Measurements from ENCODE around the gene MAP2K2.

The MAP2K2 gene

DNA sequence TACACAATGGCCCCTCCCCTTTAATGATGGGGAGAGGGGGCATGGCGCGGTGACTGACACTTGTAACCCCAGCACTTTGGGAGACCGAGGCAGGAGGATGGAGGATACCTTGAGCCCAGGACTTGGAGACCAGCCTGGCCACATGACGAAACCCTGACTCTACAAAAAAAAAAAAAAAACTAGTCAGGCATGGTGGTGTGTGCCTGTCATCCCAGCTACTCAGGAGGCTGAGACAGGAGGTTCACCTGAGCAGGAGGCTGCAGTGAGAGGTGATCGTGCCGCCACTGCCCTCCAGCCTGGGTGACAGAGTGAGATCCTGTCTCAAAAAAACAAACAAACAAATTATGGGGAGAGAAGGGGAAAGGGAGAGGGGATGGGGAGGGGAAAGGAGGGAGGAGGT, 43.4 kb downstream of the MAP2K2 start:
- Histone ChIP-seq H3K18ac (ENCODE audit: low read length) (no peak overlapping the region), H3K4ac (ENCODE audit: low read depth, low read length) (no peak overlapping the region), H2AK5ac (ENCODE audit: low read length) (no peak overlapping the region), H3K79me2 (ENCODE audit: control insufficient read depth, insufficient read depth, low read length) (no peaks in the 10 kb centered on the region), H3K23ac (ENCODE audit: low read length) (no peak overlapping the region), H2BK15ac (replicated peaks; ENCODE audit: low read depth) (no peak overlapping the region), H4K5ac (ENCODE audit: low read length) (no peak overlapping the region), H3K4me1 (ENCODE audit: control insufficient read depth, low read depth, low read length) (peaks cover 2% of the 10 kb centered on the region), H3K4me2 (ENCODE audit: low read length) (no peak overlapping the region), H2BK5ac (ENCODE audit: low read length) (no peak overlapping the region), H3K79me1 (ENCODE audit: low read length) (no peaks in the 10 kb centered on the region), H3K27me3 (ENCODE audit: insufficient read depth, low read length, poor library complexity) (no peaks in the 10 kb centered on the region), H4K8ac (ENCODE audit: low read depth, low read length) (no peak overlapping the region), H2BK120ac (ENCODE audit: low read depth, low read length) (no peak overlapping the region), H3K4me3 (ENCODE audit: low read length) (no peak overlapping the region), H3K9ac (ENCODE audit: low read length) (no peak overlapping the region), H3K36me3 (ENCODE audit: control insufficient read depth, insufficient read depth, low read length) (no peaks in the 10 kb centered on the region), H3K56ac (ENCODE audit: low read length) (no peak overlapping the region), H3K27ac (ENCODE audit: low read depth, low read length) (no peak overlapping the region)
- no peak for DNase-seq
- WGBS (ENCODE audit: extremely low coverage, insufficient coverage, low lambda C conversion rate) = no CpG with 5 or more reads among the region's 6 CpGs

GRCh38 chr19:4077800-4078684, 45.9 kb downstream of the MAP2K2 start:
- Histone ChIP-seq H3K79me1 (ENCODE audit: low read length) (no peaks in the 10 kb centered on the region), H3K4me1 (ENCODE audit: control insufficient read depth, low read depth, low read length) (peaks cover 2% of the 10 kb centered on the region), H3K79me2 (ENCODE audit: control insufficient read depth, insufficient read depth, low read length) (no peaks in the 10 kb centered on the region), H2AK5ac (ENCODE audit: low read length) (no peak overlapping the region), H2BK120ac (ENCODE audit: low read depth, low read length) (no peak overlapping the region), H4K5ac (ENCODE audit: low read length) (no peak overlapping the region), H3K23ac (ENCODE audit: low read length) (no peak overlapping the region), H2BK15ac (replicated peaks; ENCODE audit: low read depth) (peak overlapping the region; percentile 14), H3K4me2 (ENCODE audit: low read length) (no peak overlapping the region), H3K18ac (ENCODE audit: low read length) (no peak overlapping the region), H3K4me3 (ENCODE audit: low read length) (no peak overlapping the region), H3K4ac (ENCODE audit: low read depth, low read length) (peak overlapping the region; percentile 5), H3K56ac (ENCODE audit: low read length) (peak overlapping the region; percentile 36), H4K8ac (ENCODE audit: low read depth, low read length) (no peak overlapping the region), H2BK5ac (ENCODE audit: low read length) (no peak overlapping the region), H3K27ac (ENCODE audit: low read depth, low read length) (no peak overlapping the region), H3K27me3 (ENCODE audit: insufficient read depth, low read length, poor library complexity) (no peaks in the 10 kb centered on the region), H3K9ac (ENCODE audit: low read length) (no peak overlapping the region), H3K36me3 (ENCODE audit: control insufficient read depth, insufficient read depth, low read length) (no peaks in the 10 kb centered on the region)
- no CpG with 5 or more reads among the region's 33 CpGs for WGBS (ENCODE audit: extremely low coverage, insufficient coverage, low lambda C conversion rate)
- peak; percentile 39 for DNase-seq

DNA sequence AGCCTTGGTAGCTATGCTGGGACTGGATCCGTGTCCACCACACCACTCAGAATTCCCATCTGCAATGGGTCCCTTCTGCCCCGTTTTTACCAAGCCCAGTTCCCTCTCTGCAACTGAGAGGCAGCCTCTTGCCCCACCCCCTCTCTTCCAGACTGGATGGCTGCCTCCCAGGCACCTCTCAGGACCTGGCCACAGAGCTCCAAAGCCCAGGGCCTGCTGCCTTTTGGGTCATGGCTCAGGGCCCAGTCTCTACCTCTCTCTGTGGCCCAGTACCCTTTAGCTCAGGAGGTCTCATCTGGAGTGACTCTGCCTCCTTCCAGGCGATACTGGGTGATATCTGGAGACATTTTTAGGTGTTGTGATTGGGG, 46.9 kb downstream of the MAP2K2 start:
- H3K4me2 ChIP-seq (ENCODE audit: low read length) = no peak overlapping the region
- no peak overlapping the region for H3K23ac ChIP-seq (ENCODE audit: low read length)
- no peak overlapping the region for H4K8ac ChIP-seq (ENCODE audit: low read depth, low read length)
- no peaks in the 10 kb centered on the region for H3K79me1 ChIP-seq (ENCODE audit: low read length)
- no peak overlapping the region for H2AK5ac ChIP-seq (ENCODE audit: low read length)
- peak overlapping the region; percentile 28 for H3K56ac ChIP-seq (ENCODE audit: low read length)
- H3K79me2 ChIP-seq (ENCODE audit: control insufficient read depth, insufficient read depth, low read length) = no peaks in the 10 kb centered on the region
- no peaks in the 10 kb centered on the region for H3K27me3 ChIP-seq (ENCODE audit: insufficient read depth, low read length, poor library complexity)
- H2BK5ac ChIP-seq (ENCODE audit: low read length) = no peak overlapping the region
- no peak overlapping the region for H3K4me3 ChIP-seq (ENCODE audit: low read length)
- H3K4ac ChIP-seq (ENCODE audit: low read depth, low read length) = no peak overlapping the region
- no peak overlapping the region for H2BK120ac ChIP-seq (ENCODE audit: low read depth, low read length)
- no peaks in the 10 kb centered on the region for H3K36me3 ChIP-seq (ENCODE audit: control insufficient read depth, insufficient read depth, low read length)
- no peak overlapping the region for H4K5ac ChIP-seq (ENCODE audit: low read length)
- DNase-seq = no peak
- H3K4me1 ChIP-seq (ENCODE audit: control insufficient read depth, low read depth, low read length) = peaks cover 2% of the 10 kb centered on the region
- H3K9ac ChIP-seq (ENCODE audit: low read length) = peak overlapping the region; percentile 16
- no peak overlapping the region for H3K27ac ChIP-seq (ENCODE audit: low read depth, low read length)
- no CpG with 5 or more reads among the region's 3 CpGs for WGBS (ENCODE audit: extremely low coverage, insufficient coverage, low lambda C conversion rate)
- H2BK15ac ChIP-seq (replicated peaks; ENCODE audit: low read depth) = no peak overlapping the region
- H3K18ac ChIP-seq (ENCODE audit: low read length) = no peak overlapping the region

- Histone ChIP-seq H2BK120ac (ENCODE audit: low read depth, low read length) (no peak overlapping the region), H3K56ac (ENCODE audit: low read length) (no peak overlapping the region), H3K4ac (ENCODE audit: low read depth, low read length) (no peak overlapping the region), H2BK5ac (ENCODE audit: low read length) (no peak overlapping the region), H3K79me2 (ENCODE audit: control insufficient read depth, insufficient read depth, low read length) (no peaks in the 10 kb centered on the region), H3K4me2 (ENCODE audit: low read length) (no peak overlapping the region), H3K18ac (ENCODE audit: low read length) (no peak overlapping the region), H4K8ac (ENCODE audit: low read depth, low read length) (no peak overlapping the region), H3K23ac (ENCODE audit: low read length) (no peak overlapping the region), H3K36me3 (ENCODE audit: control insufficient read depth, insufficient read depth, low read length) (no peaks in the 10 kb centered on the region), H3K79me1 (ENCODE audit: low read length) (no peaks in the 10 kb centered on the region), H2BK15ac (replicated peaks; ENCODE audit: low read depth) (no peak overlapping the region), H3K9ac (ENCODE audit: low read length) (no peak overlapping the region), H3K27me3 (ENCODE audit: insufficient read depth, low read length, poor library complexity) (no peaks in the 10 kb centered on the region), H3K4me3 (ENCODE audit: low read length) (no peak overlapping the region), H3K27ac (ENCODE audit: low read depth, low read length) (no peak overlapping the region), H2AK5ac (ENCODE audit: low read length) (no peak overlapping the region), H3K4me1 (ENCODE audit: control insufficient read depth, low read depth, low read length) (peaks cover 2% of the 10 kb centered on the region), H4K5ac (ENCODE audit: low read length) (no peak overlapping the region)
- no CpG with 5 or more reads among the region's 9 CpGs for WGBS (ENCODE audit: extremely low coverage, insufficient coverage, low lambda C conversion rate)
- DNase-seq = no peak
Observed at GRCh38 chr19:4075373-4075772, 48.5 kb downstream of the MAP2K2 start.

DNA sequence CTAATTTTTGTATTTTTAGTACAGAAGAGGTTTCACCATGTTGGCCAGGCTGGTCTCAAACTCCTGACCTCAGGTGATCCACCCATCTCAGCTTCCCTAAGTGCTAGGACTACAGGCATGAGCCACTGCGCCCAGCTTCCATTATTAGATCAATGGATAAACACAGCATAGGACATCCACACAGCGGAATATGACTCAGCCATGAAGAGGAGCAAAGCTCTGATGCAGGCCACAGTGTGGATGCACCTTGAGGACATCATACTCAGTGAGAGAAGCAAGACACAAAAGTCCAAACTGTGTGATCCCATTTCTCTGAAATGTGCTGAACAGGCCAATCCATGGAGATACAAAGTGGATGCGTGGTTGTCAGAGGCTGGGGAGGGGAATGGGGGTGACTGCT, 52.3 kb downstream of the MAP2K2 start:
- no peak overlapping the region for H4K8ac ChIP-seq (ENCODE audit: low read depth, low read length)
- H2BK5ac ChIP-seq (ENCODE audit: low read length) = no peak overlapping the region
- no peaks in the 10 kb centered on the region for H3K4me1 ChIP-seq (ENCODE audit: control insufficient read depth, low read depth, low read length)
- no peak overlapping the region for H2BK15ac ChIP-seq (replicated peaks; ENCODE audit: low read depth)
- H3K56ac ChIP-seq (ENCODE audit: low read length) = no peak overlapping the region
- H2BK120ac ChIP-seq (ENCODE audit: low read depth, low read length) = no peak overlapping the region
- H3K27ac ChIP-seq (ENCODE audit: low read depth, low read length) = no peak overlapping the region
- no peak overlapping the region for H3K4me2 ChIP-seq (ENCODE audit: low read length)
- no peaks in the 10 kb centered on the region for H3K79me1 ChIP-seq (ENCODE audit: low read length)
- no peak overlapping the region for H2AK5ac ChIP-seq (ENCODE audit: low read length)
- H3K79me2 ChIP-seq (ENCODE audit: control insufficient read depth, insufficient read depth, low read length) = no peaks in the 10 kb centered on the region
- no peaks in the 10 kb centered on the region for H3K36me3 ChIP-seq (ENCODE audit: control insufficient read depth, insufficient read depth, low read length)
- no peak overlapping the region for H3K23ac ChIP-seq (ENCODE audit: low read length)
- peaks cover 6% of the 10 kb centered on the region for H3K27me3 ChIP-seq (ENCODE audit: insufficient read depth, low read length, poor library complexity)
- no peak overlapping the region for H3K18ac ChIP-seq (ENCODE audit: low read length)
- no CpG with 5 or more reads among the region's 3 CpGs for WGBS (ENCODE audit: extremely low coverage, insufficient coverage, low lambda C conversion rate)
- no peak overlapping the region for H3K4ac ChIP-seq (ENCODE audit: low read depth, low read length)
- DNase-seq = no peak
- no peak overlapping the region for H4K5ac ChIP-seq (ENCODE audit: low read length)
- no peak overlapping the region for H3K4me3 ChIP-seq (ENCODE audit: low read length)
- H3K9ac ChIP-seq (ENCODE audit: low read length) = no peak overlapping the region

All from mesendoderm (in vitro differentiated cells).